Gastrocnemius medialis (tissue), 4 donors: ENCODE measurements around the gene SWAP70. TPM values are rescaled to one million over a fixed set of nuclear protein-coding genes. Genes with fewer than 3 reads are reported as not detected.
"Not testable (repeated sequence)": the region's sequence is repeated elsewhere in the genome, so short reads cannot be mapped to it uniquely, and the experiment has no call there.

Source experiments
- ATAC-seq, 2 donors: fragments of 150-250 bp; one replicate each; pipeline ENCODE4 v1.9.1; 2016
- DNase-seq, 2 donors: peaks; one replicate each; pipeline ENCODE4 v3.0.0-alpha.2; 2019
- H3K27ac ChIP-seq, 4 donors: fragments of 200-600 bp; sonication (generic); 1 replicate in 1 of 4; 2 replicates in 3 of 4; pipeline ENCODE4 v1.5.1; 2016 to 2018; ENCODE audit warnings: mild to moderate bottlenecking in 2 of 4, moderate library complexity in 1 of 4
- H3K27me3 ChIP-seq, 3 donors: fragments of 200-600 bp; sonication (generic) in 2 of 3; 1 replicate in 1 of 3; 2 replicates in 2 of 3; pipeline versions ENCODE4 v1.5.1 to v1.6.0; 2016 to 2019; ENCODE audit warnings: mild to moderate bottlenecking in 1 of 3, moderate library complexity in 1 of 3
- H3K36me3 ChIP-seq, 2 donors: fragments of 200-600 bp; sonication (generic) in 1 of 2; one replicate each; pipeline ENCODE4 v1.5.1; 2017 to 2018
- H3K4me1 ChIP-seq, 2 donors: fragments of 200-600 bp; sonication (generic) in 1 of 2; one replicate each; pipeline ENCODE4 v1.5.1; 2016 to 2017; ENCODE audit warnings: mild to moderate bottlenecking in 2 of 2
- H3K4me3 ChIP-seq, 4 donors: fragments of 200-600 bp; sonication (generic) in 3 of 4; 1 replicate in 1 of 4; 2 replicates in 3 of 4; pipeline ENCODE4 v1.5.1; 2016 to 2019; ENCODE audit warnings: mild to moderate bottlenecking in 2 of 4
- H3K9me3 ChIP-seq, 3 donors: fragments of 200-600 bp; sonication (generic) in 2 of 3; 1 replicate in 1 of 3; 2 replicates in 2 of 3; pipeline ENCODE4 v1.5.1; 2016 to 2019
- POLR2A ChIP-seq, 2 donors: fragments of 450-650 bp; IDR thresholded peaks; one replicate each; pipeline ENCODE4 v1.6.1; 2017; ENCODE audit warnings: antibody characterized with exemption in 2 of 2, mild to moderate bottlenecking in 2 of 2, moderate library complexity in 2 of 2
- in situ Hi-C, 4 donors: fragments of 200-750 bp; cut with MboI; loops; one replicate each; pipeline versions ENCODE4 v1.15.0 to v1.8.0; 2017; ENCODE audit warnings: low sequenced_read_pairs in 4 of 4
- intact Hi-C: fragments of 100-400 bp; cut with DNase I; formaldehyde crosslinking; loops from one replicate; pipeline ENCODE4 v1.15.1; 2023; ENCODE audit warnings: low total_unique reads
- total RNA-seq, 4 donors: library from RNA; depleted of rRNA; stranded (reverse); fragments of >200 nt; gene quantifications; one replicate each; pipeline versions ENCODE4 v1.1.0 to v1.2.3, GENCODE V29; 2016
- TF ChIP-seq, protein P1 (sequence below), 5 experiments: fragments of 450-650 bp in 3 of 5; fragments of 200-600 bp in 2 of 5; sonication (generic) in 2 of 5; IDR thresholded peaks in 4 of 5; conservative IDR thresholded peaks in 1 of 5; 1 replicate in 4 of 5; 2 replicates in 1 of 5; pipeline ENCODE4 v1.5.1; 2016 to 2019; ENCODE audit warnings: antibody characterized with exemption in 5 of 5, mild to moderate bottlenecking in 3 of 5, moderate library complexity in 3 of 5

The SWAP70 gene
- total RNA-seq, 4 donors from 2014 or later, result 6.5 to 14.4 (median 9.1) TPM

DNA sequence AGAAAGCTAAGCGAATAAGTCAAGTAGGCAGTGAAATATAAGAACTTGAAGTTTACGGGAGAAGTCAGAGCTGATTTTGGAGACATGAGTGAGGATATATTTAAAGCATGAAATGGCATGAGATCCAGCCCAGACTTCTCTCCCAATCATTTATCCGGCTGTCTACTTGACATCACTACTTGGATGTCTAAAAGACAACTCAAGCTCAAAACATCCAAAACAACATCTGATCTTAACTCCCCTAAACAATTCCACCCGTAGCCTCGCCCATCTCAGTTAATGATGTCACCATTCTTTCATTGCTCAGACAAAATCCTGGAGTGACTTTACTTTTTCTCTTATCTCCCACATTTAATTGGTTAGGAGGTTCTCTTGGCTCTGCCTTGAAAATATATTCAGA is 45.9 kb upstream of the SWAP70 start:
- Histone ChIP-seq H3K27me3 (no peaks in the 10 kb centered on the region), H3K36me3 (no peaks in the 10 kb centered on the region), H3K27ac (no peak overlapping the region), H3K9me3 (no peaks in the 10 kb centered on the region), H3K4me3 (no peak overlapping the region), H3K4me1 (peaks cover 0 to 12% of the 10 kb centered on the region in 2 donors)
- no peak for ATAC-seq
- intact Hi-C loops (loop anchor here (10.0 kb wide), 1 partner anchor 687 kb away; the partner anchor contains the start of gene ADM), in situ Hi-C loops (loop anchor here in 1 of 4 donors (10.0 kb wide), 1 partner anchor 83 kb away; no protein-coding TSS in a partner anchor)
- DNase-seq, result no peak
- TF ChIP-seq POLR2A (IDR thresholded peaks at IDR 0.05), result no peak
- TF ChIP-seq, protein P1, sequence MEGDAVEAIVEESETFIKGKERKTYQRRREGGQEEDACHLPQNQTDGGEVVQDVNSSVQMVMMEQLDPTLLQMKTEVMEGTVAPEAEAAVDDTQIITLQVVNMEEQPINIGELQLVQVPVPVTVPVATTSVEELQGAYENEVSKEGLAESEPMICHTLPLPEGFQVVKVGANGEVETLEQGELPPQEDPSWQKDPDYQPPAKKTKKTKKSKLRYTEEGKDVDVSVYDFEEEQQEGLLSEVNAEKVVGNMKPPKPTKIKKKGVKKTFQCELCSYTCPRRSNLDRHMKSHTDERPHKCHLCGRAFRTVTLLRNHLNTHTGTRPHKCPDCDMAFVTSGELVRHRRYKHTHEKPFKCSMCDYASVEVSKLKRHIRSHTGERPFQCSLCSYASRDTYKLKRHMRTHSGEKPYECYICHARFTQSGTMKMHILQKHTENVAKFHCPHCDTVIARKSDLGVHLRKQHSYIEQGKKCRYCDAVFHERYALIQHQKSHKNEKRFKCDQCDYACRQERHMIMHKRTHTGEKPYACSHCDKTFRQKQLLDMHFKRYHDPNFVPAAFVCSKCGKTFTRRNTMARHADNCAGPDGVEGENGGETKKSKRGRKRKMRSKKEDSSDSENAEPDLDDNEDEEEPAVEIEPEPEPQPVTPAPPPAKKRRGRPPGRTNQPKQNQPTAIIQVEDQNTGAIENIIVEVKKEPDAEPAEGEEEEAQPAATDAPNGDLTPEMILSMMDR (IDR thresholded peaks at IDR 0.05 in 4 of 5, conservative IDR thresholded peaks at IDR 0.05 in 1 of 5), result no peak

DNA sequence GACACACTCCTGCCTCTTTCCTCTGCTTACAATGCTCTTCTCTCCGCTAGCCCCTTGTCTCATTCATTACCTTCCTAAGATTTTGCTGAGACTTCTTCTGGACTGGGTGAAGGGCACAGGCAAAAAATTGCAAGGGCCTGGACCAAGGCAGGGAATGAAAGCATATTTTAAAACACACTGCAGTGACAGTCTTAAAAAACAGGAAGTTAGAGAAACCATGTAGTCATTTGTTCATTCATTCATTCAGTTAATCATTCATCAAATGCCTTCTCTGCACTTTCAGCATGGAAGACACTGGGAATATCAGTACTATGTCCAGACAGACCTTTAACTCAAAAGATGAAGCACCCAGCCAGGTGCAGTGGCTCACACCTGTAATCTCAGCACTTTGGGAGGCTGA is 44.9 kb upstream of the SWAP70 start:
- in situ Hi-C loops, result loop anchor here in 1 of 4 donors (10.0 kb wide), 1 partner anchor 84 kb away; no protein-coding TSS in a partner anchor
- TF ChIP-seq, protein P1 (IDR thresholded peaks at IDR 0.05 in 4 of 5, conservative IDR thresholded peaks at IDR 0.05 in 1 of 5), result no peak
- TF ChIP-seq POLR2A (IDR thresholded peaks at IDR 0.05), result no peak

DNA sequence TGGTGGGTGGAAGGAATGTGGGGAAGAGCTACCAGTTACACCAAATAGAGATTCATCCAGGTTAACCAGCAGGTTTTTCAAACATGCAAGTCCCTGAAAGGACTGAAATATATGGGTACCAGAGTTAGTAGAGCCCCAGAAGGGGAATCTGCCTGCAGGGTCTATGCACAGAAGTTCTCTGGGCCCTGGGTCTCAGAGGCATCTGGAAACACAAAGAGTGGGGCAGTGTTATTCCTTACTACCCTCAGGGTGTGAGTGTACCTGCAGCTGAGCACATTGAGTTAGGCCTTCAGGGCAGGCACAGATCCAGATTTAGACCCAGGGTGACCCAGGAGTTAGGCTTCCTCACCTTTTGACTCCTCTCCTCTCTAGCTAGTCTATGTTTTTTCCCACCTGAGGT is 43.9 kb upstream of the SWAP70 start:
- intact Hi-C loops, result loop anchor here (10.0 kb wide), 1 partner anchor 685 kb away; the partner anchor contains the start of gene ADM
- no peaks in the 10 kb centered on the region for H3K9me3 ChIP-seq
- in situ Hi-C loops, result loop anchor here in 1 of 4 donors (10.0 kb wide), 1 partner anchor 85 kb away; no protein-coding TSS in a partner anchor
- ATAC-seq (no peak), DNase-seq (no peak)
- no peaks in the 10 kb centered on the region for H3K36me3 ChIP-seq
- peaks cover 0 to 5% of the 10 kb centered on the region in 2 donors for H3K4me1 ChIP-seq
- no peak for TF ChIP-seq POLR2A (IDR thresholded peaks at IDR 0.05)
- TF ChIP-seq, protein P1 (IDR thresholded peaks at IDR 0.05 in 4 of 5, conservative IDR thresholded peaks at IDR 0.05 in 1 of 5), result no peak
- no peak overlapping the region for H3K4me3 ChIP-seq
- H3K27me3 ChIP-seq, result no peaks in the 10 kb centered on the region
- H3K27ac ChIP-seq, result no peak overlapping the region

More for the DNA sequence above, 44.9 kb upstream of the SWAP70 start:
- no peak overlapping the region for H3K4me3 ChIP-seq
- no peaks in the 10 kb centered on the region for H3K9me3 ChIP-seq
- peaks cover 0 to 12% of the 10 kb centered on the region in 2 donors for H3K4me1 ChIP-seq
- intact Hi-C loops, result loop anchor here (10.0 kb wide), 1 partner anchor 686 kb away; the partner anchor contains the start of gene ADM
- ATAC-seq, result no peak
- DNase-seq, result no peak
- no peaks in the 10 kb centered on the region for H3K27me3 ChIP-seq
- H3K27ac ChIP-seq, result no peak overlapping the region
- H3K36me3 ChIP-seq, result no peaks in the 10 kb centered on the region

DNA sequence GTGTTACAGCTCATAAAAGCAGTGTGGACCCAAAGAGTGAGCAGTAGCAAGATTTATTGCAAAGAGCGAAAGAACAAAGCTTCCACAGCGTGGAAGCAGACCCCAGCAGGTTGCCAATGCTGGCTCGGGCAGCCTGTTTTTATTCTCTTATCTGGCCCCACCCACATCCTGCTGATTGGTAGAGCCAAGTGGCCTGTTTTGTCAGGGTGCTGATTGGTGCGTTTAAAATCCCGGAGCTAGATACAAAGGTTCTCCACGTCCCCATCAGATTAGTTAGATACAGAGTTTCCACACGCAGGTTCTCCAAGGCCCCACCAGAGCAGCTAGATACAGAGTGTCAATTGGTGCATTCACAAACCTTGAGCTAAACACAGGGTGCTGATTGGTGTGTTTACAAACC is 41.5 kb upstream of the SWAP70 start:
- in situ Hi-C loops, result not testable (repeated sequence)

DNA sequence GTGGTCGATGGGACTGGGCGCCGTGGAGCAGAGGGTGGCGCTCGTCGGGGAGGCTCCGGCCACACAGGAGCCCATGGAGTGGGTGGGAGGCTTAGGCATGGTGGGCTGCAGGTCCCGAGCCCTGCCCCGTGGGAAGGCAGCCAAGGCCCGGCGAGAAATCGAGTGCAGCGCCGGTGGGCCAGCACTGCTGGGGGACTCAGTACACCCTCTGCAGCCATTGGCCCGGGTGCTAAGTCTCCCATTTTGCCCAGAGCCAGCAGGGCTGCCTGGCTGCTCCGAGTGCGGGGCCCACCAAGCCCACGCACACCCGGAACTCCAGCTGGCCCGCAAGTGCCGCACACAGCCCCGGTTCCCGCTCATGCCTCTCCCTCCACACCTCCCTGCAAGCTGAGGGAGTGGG is 40.8 kb upstream of the SWAP70 start:
- H3K9me3 ChIP-seq, H3K27ac ChIP-seq, DNase-seq, H3K4me3 ChIP-seq, in situ Hi-C loops, ATAC-seq, intact Hi-C loops, H3K27me3 ChIP-seq, H3K4me1 ChIP-seq, H3K36me3 ChIP-seq: not testable (repeated sequence)

More for the DNA sequence above, 41.5 kb upstream of the SWAP70 start:
- H3K27ac ChIP-seq, H3K4me3 ChIP-seq, intact Hi-C loops, DNase-seq, H3K27me3 ChIP-seq, ATAC-seq, H3K36me3 ChIP-seq, H3K4me1 ChIP-seq, H3K9me3 ChIP-seq: not testable (repeated sequence)

DNA sequence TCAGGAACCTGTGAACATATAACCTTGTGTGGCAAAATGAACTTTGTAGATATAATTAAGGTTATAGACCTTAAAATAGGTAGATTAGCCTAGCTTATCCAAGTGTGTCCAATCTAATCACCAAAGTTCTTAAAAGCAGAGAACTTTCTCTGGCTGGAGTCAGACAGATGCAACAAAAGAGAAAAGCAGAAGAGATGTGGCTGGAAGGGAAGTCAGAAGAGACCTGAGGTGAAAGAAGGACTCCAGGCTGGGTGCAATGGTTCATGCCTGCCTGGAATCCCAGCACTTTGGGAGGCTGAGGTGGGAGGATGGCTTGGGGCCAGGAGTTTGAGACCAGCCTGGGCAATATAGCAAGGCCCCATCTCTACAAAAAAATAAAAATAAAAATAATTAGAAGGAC is 39.4 kb upstream of the SWAP70 start:
- no peak overlapping the region for H3K27ac ChIP-seq

More for the DNA sequence above, 39.4 kb upstream of the SWAP70 start:
- no peak for TF ChIP-seq POLR2A (IDR thresholded peaks at IDR 0.05)
- TF ChIP-seq, protein P1 (IDR thresholded peaks at IDR 0.05 in 4 of 5, conservative IDR thresholded peaks at IDR 0.05 in 1 of 5), result no peak
- no peak overlapping the region for H3K4me3 ChIP-seq
- no peaks in the 10 kb centered on the region for H3K27me3 ChIP-seq
- in situ Hi-C loops, result no loop called here
- no peaks in the 10 kb centered on the region for H3K9me3 ChIP-seq
- intact Hi-C loops, result no loop called here
- no peaks in the 10 kb centered on the region for H3K36me3 ChIP-seq
- ATAC-seq (no peak), DNase-seq (no peak)
- no peaks in the 10 kb centered on the region for H3K4me1 ChIP-seq
